Activated naive CD4-positive, alpha-beta T cell treated with anti-CD3 and anti-CD28 coated beads, Interleukin-2, amount 10 ng/mL, durations not matched to agents 7 days and 5 days (primary cell): Measurements from ENCODE around the gene TSPAN32.
"Not testable (repeated sequence)": the region's sequence is repeated elsewhere in the genome, so short reads cannot be mapped to it uniquely, and the experiment has no call there.

Source experiments
- CTCF ChIA-PET: fragments of 350-600 bp; sonication (Branson Sonifier 250); formaldehyde crosslinking; loops from one replicate; lab custom pipeline; 2021; ENCODE audit warnings: antibody characterized with exemption; lab: Charles Lee
- DNase-seq: peaks from one replicate; pipeline ENCODE4 v3.0.0-alpha.2; 2020
- H3K27ac Mint-ChIP-seq: one replicate; pipeline ENCODE4 v1.8.0; 2021; ENCODE audit warnings: mild to moderate bottlenecking, moderate library complexity, mixed read lengths
- H3K27me3 Mint-ChIP-seq: one replicate; pipeline ENCODE4 v1.8.0; 2021; ENCODE audit warnings: mild to moderate bottlenecking, mixed read lengths
- H3K36me3 Mint-ChIP-seq: one replicate; pipeline ENCODE4 v1.8.0; 2021; ENCODE audit warnings: mixed read lengths
- H3K4me1 Mint-ChIP-seq: one replicate; pipeline ENCODE4 v1.8.0; 2021; ENCODE audit warnings: mixed read lengths
- H3K4me3 Mint-ChIP-seq: one replicate; pipeline ENCODE4 v1.8.0; 2021; ENCODE audit warnings: mild to moderate bottlenecking, moderate library complexity, mixed read lengths
- H3K9me3 Mint-ChIP-seq: one replicate; pipeline ENCODE4 v1.8.0; 2021; ENCODE audit warnings: mixed read lengths

TSPAN32 gene

DNA sequence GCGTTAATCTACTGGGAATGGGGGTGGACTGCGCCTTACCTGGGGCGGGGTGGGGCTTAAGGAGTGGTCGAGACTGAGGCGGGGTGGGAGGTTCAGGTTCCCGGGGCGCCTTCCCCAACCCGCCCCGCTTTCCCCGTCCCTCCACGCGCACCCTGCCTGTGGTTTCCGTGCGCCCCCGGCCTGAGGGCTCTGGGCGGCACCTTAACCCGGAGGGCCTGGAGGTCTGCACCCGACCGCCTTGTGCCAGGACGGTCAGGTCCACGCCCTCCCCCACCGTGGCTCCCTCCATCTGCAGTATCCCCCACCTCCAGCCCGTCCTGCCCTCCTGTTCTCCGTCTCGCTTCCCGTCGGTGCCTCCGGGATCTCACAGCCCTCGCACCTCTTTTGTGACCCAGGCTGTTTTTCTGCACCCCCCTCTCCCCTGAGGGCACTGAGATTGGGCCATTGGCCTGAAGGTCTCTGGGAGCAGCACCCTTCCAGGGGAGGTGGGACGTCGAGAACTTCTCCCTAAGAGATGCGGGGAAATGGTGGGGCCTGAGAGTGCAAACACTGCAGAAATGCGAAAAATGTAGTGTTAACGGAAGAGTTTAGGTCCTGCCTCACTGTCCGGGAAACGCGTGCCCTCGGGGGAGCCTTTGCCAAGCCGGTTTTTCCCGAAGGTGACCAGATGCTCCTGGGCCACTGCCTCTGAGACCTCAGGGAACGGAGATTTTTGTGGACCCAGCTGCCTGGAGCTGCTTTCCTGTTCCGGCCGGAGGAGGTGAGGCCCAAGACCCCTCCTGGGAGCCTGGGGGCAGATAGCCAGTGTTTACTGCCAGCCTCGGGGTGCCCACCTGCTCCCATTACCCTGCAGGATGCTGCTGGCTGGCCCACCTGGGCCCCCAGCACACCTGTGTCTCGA, 30.2 kb upstream of the TSPAN32 start:
- CTCF ChIA-PET, result no interaction called here
- H3K36me3 Mint-ChIP-seq, result no peaks in the 10 kb centered on the region
- no peak for DNase-seq
- H3K9me3 Mint-ChIP-seq, result no peaks in the 10 kb centered on the region
- H3K27ac Mint-ChIP-seq, result no peak overlapping the region
- H3K4me1 Mint-ChIP-seq, result peaks cover 17% of the 10 kb centered on the region
- H3K27me3 Mint-ChIP-seq, result peaks cover 95% of the 10 kb centered on the region
- H3K4me3 Mint-ChIP-seq, result no peak overlapping the region

DNA sequence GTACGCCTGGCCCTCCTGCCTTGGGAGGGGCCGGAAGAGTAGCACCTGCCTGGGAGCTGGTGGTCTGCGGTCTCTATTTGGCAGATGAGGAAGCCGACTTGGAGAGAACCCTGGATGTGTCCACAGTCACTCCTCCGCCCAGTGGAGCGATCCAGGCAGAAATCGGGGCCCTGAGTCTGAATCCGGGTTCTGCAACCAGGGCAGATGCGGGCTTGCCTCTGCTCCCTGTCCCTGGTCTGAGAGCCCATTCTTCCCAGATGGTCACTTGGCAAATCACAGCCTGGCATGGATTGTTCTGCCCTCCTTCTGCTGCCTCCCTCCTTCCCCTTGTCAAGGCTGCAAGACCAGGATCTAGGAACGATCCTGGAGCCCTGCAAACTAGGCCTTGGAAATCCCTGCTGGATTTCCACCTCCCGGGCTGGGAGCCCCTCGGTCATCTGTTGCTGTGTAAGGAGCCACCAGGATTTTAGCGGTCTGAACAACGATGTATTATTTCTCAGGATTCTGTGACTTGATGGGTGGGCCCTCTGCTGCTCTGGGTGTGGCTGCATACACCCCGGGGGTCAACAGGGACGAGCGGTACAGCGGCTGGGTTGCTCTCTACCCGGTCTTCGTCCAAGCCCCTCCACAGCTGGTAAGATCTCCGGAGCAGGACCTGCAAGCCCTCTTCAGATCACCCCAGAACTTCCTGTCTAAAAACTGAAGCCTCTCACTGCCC, 29.4 kb upstream of the TSPAN32 start:
- CTCF ChIA-PET, result no interaction called here
- no peaks in the 10 kb centered on the region for H3K9me3 Mint-ChIP-seq
- peaks cover 15% of the 10 kb centered on the region for H3K4me1 Mint-ChIP-seq
- peaks cover 96% of the 10 kb centered on the region for H3K27me3 Mint-ChIP-seq
- no peak overlapping the region for H3K4me3 Mint-ChIP-seq
- H3K27ac Mint-ChIP-seq, result no peak overlapping the region
- no peak for DNase-seq
- no peaks in the 10 kb centered on the region for H3K36me3 Mint-ChIP-seq

DNA sequence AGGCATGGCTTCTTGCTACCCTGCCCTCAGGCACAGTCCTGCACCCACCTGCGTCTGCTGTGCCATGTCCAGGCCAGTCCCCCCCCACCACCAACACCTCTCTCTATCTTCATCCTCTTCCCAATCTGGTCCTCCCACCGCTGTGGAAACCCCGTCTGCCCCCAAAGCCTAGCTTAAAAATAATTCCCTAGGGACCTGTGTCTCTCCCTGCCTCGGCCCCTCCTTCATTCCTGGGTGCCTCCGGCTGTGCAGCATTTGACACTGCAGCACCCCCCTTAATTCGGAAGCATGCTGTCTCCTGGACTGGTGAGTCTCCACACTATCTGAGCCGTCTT, 28.9 kb upstream of the TSPAN32 start:
- Mint-ChIP-seq H3K4me1 (peaks cover 13% of the 10 kb centered on the region), H3K9me3 (no peaks in the 10 kb centered on the region), H3K27me3 (peaks cover 92% of the 10 kb centered on the region), H3K27ac (no peak overlapping the region), H3K4me3 (no peak overlapping the region), H3K36me3 (no peaks in the 10 kb centered on the region)
- DNase-seq, result no peak
- CTCF ChIA-PET, result no interaction called here

DNA sequence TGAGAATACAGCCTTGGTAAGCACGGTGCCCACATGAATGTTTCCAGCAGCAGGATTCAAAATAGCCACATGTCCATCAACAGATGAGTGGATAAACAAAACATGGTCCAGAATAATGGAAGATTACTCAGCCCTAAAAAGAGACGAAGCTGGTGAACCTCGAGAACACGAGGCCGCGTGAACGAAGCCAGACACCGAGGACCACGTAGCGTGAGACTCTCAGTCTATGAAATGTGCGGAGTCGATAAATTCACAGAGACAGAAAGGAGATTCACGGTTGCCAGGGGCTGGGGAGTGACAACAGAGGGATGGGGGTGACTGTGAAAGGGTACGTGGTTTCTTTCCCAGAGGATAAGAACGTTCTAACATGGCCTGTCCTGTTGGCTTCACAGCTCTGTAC, 28.5 kb upstream of the TSPAN32 start:
- Mint-ChIP-seq H3K36me3 (no peaks in the 10 kb centered on the region), H3K4me3 (no peak overlapping the region), H3K27me3 (peaks cover 92% of the 10 kb centered on the region), H3K4me1 (peaks cover 10% of the 10 kb centered on the region), H3K27ac (no peak overlapping the region), H3K9me3 (no peaks in the 10 kb centered on the region)
- DNase-seq, result no peak
- CTCF ChIA-PET, result no interaction called here

GRCh38 chr11:2273771-2274170, 28.0 kb upstream of the TSPAN32 start:
- CTCF ChIA-PET, result no interaction called here
- H3K4me1 Mint-ChIP-seq, result peaks cover 6% of the 10 kb centered on the region
- peaks cover 91% of the 10 kb centered on the region for H3K27me3 Mint-ChIP-seq
- H3K9me3 Mint-ChIP-seq, result no peaks in the 10 kb centered on the region
- DNase-seq, result no peak
- no peak overlapping the region for H3K4me3 Mint-ChIP-seq
- no peak overlapping the region for H3K27ac Mint-ChIP-seq
- no peaks in the 10 kb centered on the region for H3K36me3 Mint-ChIP-seq

DNA sequence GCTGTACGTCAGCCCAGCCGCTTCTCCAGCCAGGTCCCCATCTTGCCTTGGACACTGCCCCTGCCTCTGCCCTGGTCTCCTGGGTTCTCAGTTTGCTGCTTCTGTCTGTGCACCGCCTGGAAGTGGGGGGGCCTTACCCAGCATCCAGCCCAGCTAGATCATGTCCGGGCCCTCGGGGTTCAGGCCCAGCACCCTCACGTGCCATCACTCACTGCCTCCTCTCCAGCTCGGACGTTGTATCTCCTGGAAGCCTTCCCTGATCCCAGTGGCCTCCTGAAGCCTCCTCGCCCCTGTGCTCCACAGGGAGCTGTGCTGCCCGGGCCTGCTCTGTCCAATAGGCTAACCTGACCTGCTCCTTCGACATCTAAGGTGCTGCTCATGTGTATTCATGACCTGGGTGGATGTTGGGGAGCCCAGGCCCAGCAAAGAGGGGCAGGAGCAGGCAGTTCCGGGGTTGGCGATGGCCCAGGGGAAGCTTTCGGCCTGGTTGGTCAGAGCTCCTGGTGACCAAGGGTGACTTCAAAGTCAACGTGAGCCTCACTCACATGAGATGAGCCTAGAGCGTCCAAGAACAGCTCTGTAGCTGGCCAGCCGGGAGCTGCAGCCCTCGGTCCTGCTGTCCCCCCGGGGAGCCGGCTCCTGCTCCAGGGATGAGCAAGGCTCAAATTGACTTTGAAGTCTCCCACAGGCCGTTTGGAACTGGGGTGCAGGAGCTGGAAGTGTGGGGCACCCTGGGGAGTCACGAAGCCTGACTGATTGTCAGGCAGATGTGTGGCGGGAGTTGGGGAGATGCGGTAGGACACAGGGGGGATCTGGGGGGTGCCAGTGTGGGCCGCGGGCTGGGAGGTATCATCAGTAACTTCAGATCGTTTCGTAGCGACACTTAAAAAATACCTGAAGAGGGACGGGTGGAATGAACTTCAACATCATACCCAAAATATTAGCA, 26.2 kb upstream of the TSPAN32 start:
- peaks cover 81% of the 10 kb centered on the region for H3K27me3 Mint-ChIP-seq
- H3K4me1 Mint-ChIP-seq, result peaks cover under 1% of the 10 kb centered on the region
- no peaks in the 10 kb centered on the region for H3K36me3 Mint-ChIP-seq
- no peak overlapping the region for H3K4me3 Mint-ChIP-seq
- no peak for DNase-seq
- CTCF ChIA-PET, result interaction anchor here (0.7 kb wide), 1 partner anchor 30 kb away, joined by 3 read pairs; no protein-coding TSS in a partner anchor
- H3K9me3 Mint-ChIP-seq, result peaks cover 9% of the 10 kb centered on the region
- peak overlapping the region; percentile 71 for H3K27ac Mint-ChIP-seq

DNA sequence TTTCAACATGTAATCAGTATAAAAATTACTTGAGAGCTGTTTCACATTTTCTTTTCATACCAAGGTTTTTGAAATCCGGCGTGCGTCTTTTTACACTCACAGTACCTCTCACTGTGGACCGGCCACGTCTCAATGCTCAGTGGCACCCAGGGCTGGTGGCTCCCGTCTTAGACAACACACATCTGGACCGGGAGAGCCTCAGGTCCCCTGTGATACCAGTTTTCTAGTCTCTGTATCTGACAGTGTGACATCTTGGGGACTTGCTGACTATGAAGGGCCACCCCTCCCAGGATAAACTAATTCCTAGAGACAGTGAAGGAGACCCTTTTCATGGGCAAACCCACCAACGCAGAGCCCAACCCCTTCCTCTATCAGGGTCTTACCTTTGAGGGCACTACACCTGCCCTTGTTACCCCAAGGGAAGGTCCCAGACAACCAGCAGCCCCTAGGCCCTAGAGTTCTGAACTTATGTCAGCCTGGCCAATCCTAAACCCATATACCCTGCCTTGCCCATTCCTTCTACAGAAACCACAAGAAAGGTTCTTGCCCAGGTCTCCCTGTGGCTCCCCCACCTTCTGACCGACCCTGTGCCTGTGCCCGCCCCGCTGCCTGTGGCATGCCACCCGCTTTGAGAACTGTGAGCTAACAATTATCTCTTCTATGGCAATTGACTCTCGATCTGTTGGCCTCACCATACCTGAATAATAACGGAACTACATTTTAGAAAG, 25.4 kb upstream of the TSPAN32 start:
- DNase-seq, result no peak
- peaks cover 72% of the 10 kb centered on the region for H3K27me3 Mint-ChIP-seq
- CTCF ChIA-PET, result no interaction called here
- H3K4me3 Mint-ChIP-seq, result no peak overlapping the region
- no peak overlapping the region for H3K27ac Mint-ChIP-seq
- H3K36me3 Mint-ChIP-seq, result no peaks in the 10 kb centered on the region
- H3K9me3 Mint-ChIP-seq, result peaks cover 9% of the 10 kb centered on the region
- H3K4me1 Mint-ChIP-seq, result no peaks in the 10 kb centered on the region

- Mint-ChIP-seq H3K36me3 (no peaks in the 10 kb centered on the region), H3K4me1 (no peaks in the 10 kb centered on the region), H3K27ac (no peak overlapping the region), H3K27me3 (peaks cover 67% of the 10 kb centered on the region), H3K4me3 (no peak overlapping the region), H3K9me3 (peaks cover 9% of the 10 kb centered on the region)
- CTCF ChIA-PET, result no interaction called here
- DNase-seq, result no peak
These were observed 24.8 kb upstream of the TSPAN32 start for GRCh38 chr11:2277008-2277346.

- H3K27ac Mint-ChIP-seq, result no peak overlapping the region
- H3K27me3 Mint-ChIP-seq, result peaks cover 60% of the 10 kb centered on the region
- no peaks in the 10 kb centered on the region for H3K36me3 Mint-ChIP-seq
- H3K9me3 Mint-ChIP-seq, result peaks cover 12% of the 10 kb centered on the region
- no peak for DNase-seq
- H3K4me3 Mint-ChIP-seq, result no peak overlapping the region
- CTCF ChIA-PET, result no interaction called here
- no peaks in the 10 kb centered on the region for H3K4me1 Mint-ChIP-seq
These were observed 23.8 kb upstream of the TSPAN32 start for GRCh38 chr11:2277933-2278523.

GRCh38 chr11:2280208-2280607, 21.6 kb upstream of the TSPAN32 start:
- Mint-ChIP-seq H3K27me3 (peaks cover 41% of the 10 kb centered on the region), H3K27ac (no peak overlapping the region), H3K4me1 (no peaks in the 10 kb centered on the region), H3K9me3 (peaks cover 12% of the 10 kb centered on the region), H3K36me3 (no peaks in the 10 kb centered on the region), H3K4me3 (no peak overlapping the region)
- CTCF ChIA-PET, result no interaction called here
- DNase-seq, result no peak

DNA sequence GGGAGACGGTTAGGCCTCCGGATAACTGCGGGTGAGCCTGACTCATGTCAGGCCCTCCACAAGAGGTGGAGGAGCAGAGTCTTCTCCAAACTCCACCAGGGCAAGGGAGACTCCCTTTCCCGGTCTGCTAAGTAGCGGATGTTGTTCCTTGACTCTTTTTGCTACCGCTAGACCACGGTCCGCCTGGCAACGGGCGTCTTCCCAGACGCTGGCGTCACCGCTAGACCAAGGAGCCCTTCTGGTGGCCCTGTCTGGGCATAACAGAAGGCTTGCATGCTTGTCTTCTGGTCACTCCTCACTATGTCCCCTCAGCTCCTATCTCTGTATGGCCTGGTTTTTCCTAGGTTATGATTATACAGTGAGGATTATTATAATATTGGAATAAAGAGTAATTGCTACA, 15.5 kb upstream of the TSPAN32 start:
- H3K4me1 Mint-ChIP-seq, DNase-seq, H3K9me3 Mint-ChIP-seq, H3K36me3 Mint-ChIP-seq, H3K4me3 Mint-ChIP-seq, CTCF ChIA-PET, H3K27ac Mint-ChIP-seq: not testable (repeated sequence)
- peaks cover 17% of the 10 kb centered on the region for H3K27me3 Mint-ChIP-seq

GRCh38 chr11:2287091-2287490, 14.7 kb upstream of the TSPAN32 start:
- DNase-seq, result peak; percentile 14
- CTCF ChIA-PET, result no interaction called here
- no peak overlapping the region for H3K27ac Mint-ChIP-seq
- no peak overlapping the region for H3K4me3 Mint-ChIP-seq
- no peaks in the 10 kb centered on the region for H3K4me1 Mint-ChIP-seq
- peaks cover 2% of the 10 kb centered on the region for H3K9me3 Mint-ChIP-seq
- H3K27me3 Mint-ChIP-seq, result peaks cover 17% of the 10 kb centered on the region
- no peaks in the 10 kb centered on the region for H3K36me3 Mint-ChIP-seq

- Mint-ChIP-seq H3K4me3 (no peak overlapping the region), H3K4me1 (peaks cover 2% of the 10 kb centered on the region), H3K27me3 (peaks cover 27% of the 10 kb centered on the region), H3K36me3 (no peaks in the 10 kb centered on the region), H3K27ac (no peak overlapping the region), H3K9me3 (no peaks in the 10 kb centered on the region)
- DNase-seq, result no peak
- CTCF ChIA-PET, result interaction anchor here (0.9 to 2.1 kb wide), 2 partner anchors 16 to 95 kb away, joined by 3 to 9 read pairs; no protein-coding TSS in a partner anchor
These were observed 12.5 kb upstream of the TSPAN32 start for GRCh38 chr11:2289350-2289749.
